GM21381 (cell line): ENCODE measurements around the gene NFASC.

Source experiments
- ATAC-seq: cut with Tn5 transposase; IDR thresholded peaks from one replicate; pipeline ENCODE4 v1.9.1; 2021; ENCODE audit warnings: mild to moderate bottlenecking, moderate library complexity; ENCODE audit not compliant: unreplicated experiment

The NFASC gene

GRCh38 chr1:205032508-205032907 lies 161.8 kb downstream of the NFASC start:
- no peak for ATAC-seq

- ATAC-seq = no peak
These were observed 166.9 kb downstream of the NFASC start for GRCh38 chr1:205037539-205037938.

GRCh38 chr1:205038132-205038786 lies 167.6 kb downstream of the NFASC start:
- ATAC-seq = no peak

- no peak for ATAC-seq
These were observed 170.5 kb downstream of the NFASC start for GRCh38 chr1:205041001-205041715.

GRCh38 chr1:205041998-205042910 lies 171.6 kb downstream of the NFASC start:
- no peak for ATAC-seq

- no peak for ATAC-seq
These were observed 172.5 kb downstream of the NFASC start, which contains the start of gene CNTN2 for GRCh38 chr1:205042911-205043806. Gene CNTN2, plus strand, starts transcription at chr1:205043212. Its CDS starts 9,974 bp downstream, at chr1:205053186.

GRCh38 chr1:205043866-205044265 lies 173.2 kb downstream of the NFASC start:
- no peak for ATAC-seq

GRCh38 chr1:205044741-205045140 lies 174.1 kb downstream of the NFASC start:
- no peak for ATAC-seq

- no peak for ATAC-seq
These were observed 174.5 kb downstream of the NFASC start for GRCh38 chr1:205045146-205045545.

GRCh38 chr1:205046870-205047269 lies 176.2 kb downstream of the NFASC start:
- ATAC-seq = no peak

- ATAC-seq = no peak
These were observed 177.1 kb downstream of the NFASC start for GRCh38 chr1:205047764-205048231.

GRCh38 chr1:205048382-205048781 lies 177.7 kb downstream of the NFASC start:
- ATAC-seq = no peak

- ATAC-seq = no peak
These were observed 178.8 kb downstream of the NFASC start for GRCh38 chr1:205049479-205049878.

- no peak for ATAC-seq
These were observed 182.0 kb downstream of the NFASC start for GRCh38 chr1:205052690-205053089.

GRCh38 chr1:205053296-205053695 lies 182.6 kb downstream of the NFASC start:
- no peak for ATAC-seq

GRCh38 chr1:205054013-205054412 lies 183.4 kb downstream of the NFASC start:
- ATAC-seq = no peak

- ATAC-seq = no peak
These were observed 185.5 kb downstream of the NFASC start for GRCh38 chr1:205056188-205056611.

GRCh38 chr1:205056956-205057568 lies 186.4 kb downstream of the NFASC start:
- ATAC-seq = no peak

GRCh38 chr1:205057808-205058575 lies 187.3 kb downstream of the NFASC start:
- no peak for ATAC-seq
